NOMO-1 treated with DMSO at 0.1 percent for 48 hours (cell line): ENCODE measurements around the gene GNB1L.

Experiments
- DNase-seq: peaks from one replicate; lab custom pipeline; 2025; ENCODE audit not compliant: unreplicated experiment; lab: John Stamatoyannopoulos, UW

Gene GNB1L

DNA sequence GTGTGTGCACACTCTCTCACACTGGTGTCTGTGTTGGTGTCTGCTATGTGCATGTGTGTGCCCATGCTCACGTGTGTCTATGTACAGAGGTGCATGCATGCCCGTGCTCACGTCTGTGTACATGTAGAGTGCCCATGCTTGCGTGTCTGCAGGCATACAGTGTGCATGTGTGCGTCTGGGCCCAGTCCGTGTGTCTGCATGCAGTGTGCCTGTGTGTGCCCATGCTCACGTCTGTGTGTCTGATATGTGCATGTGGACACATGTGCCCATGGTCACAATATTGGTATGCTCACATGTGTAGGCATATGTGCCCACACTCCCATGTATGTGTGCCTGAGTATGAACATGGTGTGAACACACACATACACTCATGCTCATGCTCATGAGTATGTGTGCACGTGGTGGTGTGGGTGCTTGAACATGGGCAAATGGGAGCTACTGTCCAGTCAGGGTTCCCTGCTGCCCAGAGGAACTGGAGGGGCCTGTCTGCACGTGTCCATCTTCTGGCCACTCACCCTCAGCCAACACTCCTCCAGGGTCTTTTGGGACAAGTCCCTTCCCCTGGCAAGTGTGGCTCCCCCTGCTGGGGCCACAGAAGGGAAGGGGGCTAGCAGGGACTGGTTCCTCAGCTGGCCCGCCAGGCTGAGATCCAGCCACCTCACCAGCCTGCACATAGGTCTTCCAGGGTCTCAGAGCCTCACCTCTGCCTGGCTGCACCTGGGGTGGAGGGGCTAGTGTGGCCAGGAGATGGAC lies 101.4 kb downstream of the GNB1L start:
- DNase-seq = no peak

DNA sequence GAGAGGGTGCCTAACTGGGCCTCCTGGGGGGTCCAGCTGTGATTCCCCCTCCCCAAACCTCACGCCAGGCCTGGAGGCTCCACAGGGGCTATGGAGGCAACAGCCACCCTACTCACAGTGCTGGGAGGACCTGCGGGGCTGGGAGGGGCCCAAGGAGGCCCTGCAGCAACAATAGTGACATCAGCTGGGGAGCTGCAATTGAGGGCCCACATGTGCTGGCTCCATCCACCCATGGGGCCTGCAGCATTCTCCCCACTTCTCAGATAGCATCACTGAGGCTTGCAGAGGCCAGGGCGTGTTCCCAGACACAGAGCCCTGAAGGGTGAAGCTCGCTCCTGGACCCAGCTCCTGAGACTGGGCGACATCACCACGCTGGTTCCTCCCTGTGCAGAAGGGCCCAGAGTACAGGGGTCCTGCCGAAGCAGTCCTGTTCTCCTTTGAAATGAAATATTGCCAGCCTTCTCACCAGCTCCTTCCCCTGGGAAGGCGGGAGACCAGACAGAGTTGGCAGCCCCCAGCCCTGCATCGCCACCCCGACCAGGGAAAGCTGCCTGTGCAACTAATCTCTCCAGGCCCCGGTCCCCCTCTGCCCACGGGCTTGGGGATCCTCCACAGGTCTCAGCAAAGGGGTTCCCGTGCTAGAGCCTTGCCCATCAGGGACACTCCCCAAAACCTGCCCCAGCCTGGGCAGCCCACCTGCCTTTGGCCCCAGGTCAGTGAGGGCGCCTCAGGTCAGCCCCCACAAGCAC lies 103.0 kb downstream of the GNB1L start:
- DNase-seq = no peak

DNA sequence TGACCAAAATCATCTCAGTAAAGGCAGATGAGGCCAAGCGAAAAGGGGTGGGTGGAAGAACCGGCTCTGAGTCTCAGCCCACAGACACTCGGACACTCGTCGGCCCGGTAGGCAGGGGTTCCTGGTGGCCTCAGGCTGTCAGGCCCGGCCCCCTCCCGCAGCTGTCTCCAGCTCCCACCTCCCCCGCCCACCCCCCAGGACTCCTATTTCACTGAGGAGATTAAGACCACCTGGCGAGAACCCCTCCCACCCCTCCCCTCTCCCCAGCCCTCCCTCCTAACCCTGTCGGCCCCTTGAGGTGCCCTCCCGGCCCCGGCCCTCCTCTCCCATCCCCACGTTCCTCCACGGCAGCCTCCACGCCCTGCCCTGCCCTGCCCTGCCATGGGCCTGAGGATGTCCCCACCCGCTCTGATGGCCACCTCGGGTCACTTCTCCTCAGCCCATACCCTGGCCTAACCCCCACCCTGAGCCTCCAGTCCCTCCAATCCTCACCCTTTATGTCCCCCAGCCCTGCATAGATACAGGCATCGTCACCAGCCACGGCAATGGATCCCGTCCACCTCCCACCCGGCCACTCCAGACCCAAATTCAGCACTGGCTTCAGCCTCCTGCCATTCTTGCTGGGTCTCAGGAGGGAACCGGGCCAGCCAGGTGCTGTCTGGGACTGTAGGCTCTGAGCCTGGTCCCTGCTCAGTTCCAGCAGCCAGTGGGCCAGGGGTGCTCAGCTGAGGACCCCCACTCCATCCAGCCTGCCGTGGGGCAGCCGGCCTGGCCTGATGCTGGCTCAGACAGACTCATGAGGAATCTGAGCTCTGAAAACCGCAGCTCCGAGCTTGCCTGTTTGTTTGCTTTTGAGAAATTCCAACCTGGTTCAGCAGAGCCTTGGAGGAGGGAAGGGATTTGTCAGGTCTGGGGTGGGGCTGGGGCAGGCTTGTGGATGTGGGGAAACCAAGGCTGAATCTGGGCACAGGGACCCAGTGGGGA lies 103.9 kb downstream of the GNB1L start:
- no peak for DNase-seq

DNA sequence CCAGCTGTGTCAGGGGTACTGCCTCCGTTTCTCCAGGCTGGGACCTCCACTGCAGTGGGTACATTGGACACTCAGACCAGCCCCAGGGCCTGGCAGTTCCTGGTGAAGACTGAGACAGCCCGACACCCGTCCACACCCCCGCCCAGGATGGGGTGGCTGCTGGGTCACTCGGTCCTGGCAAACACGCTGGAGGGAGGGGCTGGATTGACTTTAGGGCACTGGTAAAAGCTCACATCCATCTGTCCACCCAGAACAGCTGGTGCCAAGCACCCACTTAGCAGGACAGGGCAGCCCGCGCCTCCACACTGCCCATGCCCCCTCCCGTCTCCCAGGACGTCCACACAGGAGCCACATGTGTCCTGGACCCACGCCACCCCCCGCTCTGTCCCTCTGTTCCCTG lies 104.8 kb downstream of the GNB1L start:
- DNase-seq = no peak

DNA sequence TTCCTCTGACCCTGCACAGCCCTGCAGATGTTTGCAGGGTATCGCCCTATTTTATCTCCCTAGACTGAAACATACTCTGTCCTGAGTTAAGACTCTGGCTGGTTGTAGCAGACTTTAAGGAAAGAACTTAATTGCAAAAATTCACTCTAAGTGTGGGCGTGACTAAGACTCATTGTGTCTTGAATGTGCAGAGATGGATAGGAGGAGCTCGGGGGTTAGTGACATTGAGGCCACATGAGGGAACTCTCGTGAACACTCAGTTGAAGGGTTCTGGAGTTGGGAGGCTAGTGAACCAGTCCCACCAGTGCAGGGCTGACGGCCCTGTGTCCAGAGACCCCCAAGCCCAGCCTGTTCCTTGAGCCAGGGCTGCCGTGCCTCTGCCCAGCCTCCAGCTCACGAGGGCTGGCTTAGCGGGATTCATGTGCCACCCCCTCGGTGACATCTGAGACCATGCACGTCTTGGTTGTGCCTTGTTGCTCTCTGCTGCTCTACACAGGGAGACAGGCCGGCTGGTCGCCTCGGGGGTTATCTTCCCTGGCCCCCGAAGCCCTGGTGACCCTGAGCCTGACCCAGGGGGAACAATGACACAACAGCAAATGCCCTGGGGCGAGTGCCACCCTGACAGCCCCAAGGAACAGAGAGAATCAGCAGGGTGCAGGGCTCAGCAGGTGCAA lies 105.5 kb downstream of the GNB1L start:
- DNase-seq = no peak

DNA sequence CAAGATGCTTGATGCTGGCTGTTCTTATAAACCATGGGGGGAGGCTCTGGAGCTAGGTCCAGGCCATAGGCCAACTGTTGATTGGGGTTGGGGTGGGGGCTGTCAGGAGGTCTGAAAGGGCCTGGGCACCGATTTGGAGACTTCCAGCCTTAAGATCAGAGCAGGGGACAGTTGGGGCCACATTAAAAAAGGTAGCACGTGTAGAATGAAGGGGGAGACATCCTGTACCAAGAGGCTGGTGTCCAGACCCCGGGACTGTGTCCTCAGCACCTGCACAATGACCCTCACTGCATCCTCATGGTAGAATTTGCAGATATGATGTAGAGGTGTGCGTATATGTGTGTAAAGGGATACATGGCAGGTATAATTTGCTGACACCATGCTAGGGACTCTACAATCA lies 106.5 kb downstream of the GNB1L start:
- no peak for DNase-seq

DNA sequence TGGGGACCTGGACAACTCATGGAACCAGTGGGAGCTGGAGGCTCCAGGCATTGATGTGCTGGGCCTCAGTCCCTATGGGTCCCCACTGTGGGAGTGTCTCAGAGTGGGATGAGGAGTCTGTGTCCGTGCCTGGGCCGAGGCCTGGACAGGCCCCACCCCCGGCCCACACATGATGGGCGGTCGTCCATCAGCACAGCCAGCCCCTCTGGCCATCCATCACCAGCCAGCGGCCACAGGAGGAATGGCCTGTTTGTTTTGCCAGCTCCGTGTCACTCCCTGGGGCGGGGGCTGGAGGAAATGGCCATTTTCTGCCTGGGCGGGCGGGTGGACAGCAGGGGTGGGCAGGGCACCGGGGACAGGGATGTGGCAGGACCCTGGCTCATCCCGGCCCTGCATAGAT lies 107.1 kb downstream of the GNB1L start:
- DNase-seq = no peak

DNA sequence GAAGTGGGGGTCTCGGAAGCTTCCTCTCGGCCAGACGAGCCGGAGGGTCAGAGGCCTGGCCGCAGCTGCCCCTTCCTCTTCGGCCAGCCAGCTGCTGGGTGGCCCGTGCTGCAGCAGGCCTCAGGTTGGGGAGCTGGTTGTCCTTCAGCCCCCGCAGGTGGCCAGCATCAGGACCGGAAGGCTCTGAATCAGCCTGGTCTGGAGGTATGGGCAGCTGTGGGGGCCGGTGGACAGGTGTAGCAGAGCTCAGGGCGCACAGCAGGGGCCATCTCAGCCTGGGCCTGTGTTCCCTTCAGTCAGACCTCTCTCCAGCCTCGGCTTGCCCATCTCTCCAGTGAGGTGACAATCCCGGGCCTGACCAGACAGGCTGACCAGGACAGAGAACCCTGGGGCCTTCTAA lies 107.9 kb downstream of the GNB1L start:
- DNase-seq = no peak

DNA sequence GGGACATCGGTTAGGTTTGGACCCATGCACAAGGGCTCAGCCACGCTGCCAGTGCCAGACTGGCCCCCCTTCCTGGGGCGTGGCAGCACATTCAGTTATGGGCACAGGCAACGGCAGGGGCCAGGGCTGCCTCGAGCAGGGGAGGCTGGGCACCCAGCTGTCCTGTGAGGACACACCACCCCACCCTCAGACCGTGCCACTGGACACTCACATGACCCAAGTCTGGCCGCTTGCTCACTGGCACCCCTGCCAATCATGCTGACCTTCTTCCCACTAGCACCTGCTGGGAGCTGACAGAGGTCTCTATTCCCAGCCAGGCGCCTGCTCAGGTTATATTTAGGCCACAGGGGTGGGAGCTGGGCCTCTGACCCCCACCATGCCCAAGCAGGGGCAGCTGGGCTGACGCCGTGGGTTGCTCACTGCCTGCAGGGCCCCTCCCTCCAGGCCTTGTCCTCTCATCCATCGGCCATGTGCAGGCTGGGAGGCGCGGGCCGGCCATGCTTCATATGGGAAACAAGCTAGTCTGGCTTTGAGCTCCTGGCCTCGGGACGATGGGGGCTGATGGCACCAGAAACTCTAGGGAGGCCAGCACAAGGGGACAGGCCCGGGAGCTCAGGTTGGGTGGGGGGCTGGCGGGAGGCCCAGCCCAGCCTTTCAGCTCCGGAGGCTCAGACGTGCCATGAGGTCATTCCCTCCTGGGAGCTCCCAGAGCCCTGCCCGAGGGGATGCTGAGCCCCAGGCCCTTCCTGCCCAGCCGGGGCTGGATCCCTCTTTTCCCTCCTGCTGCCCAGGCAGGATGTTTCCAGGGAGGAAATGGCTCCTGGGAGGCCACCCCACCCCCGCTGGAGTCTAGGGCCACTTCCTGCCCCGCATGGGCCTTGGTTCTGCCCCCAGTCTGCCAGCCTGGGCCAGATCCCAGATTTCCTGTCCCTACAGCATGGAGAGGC lies 109.2 kb downstream of the GNB1L start:
- DNase-seq = no peak

DNA sequence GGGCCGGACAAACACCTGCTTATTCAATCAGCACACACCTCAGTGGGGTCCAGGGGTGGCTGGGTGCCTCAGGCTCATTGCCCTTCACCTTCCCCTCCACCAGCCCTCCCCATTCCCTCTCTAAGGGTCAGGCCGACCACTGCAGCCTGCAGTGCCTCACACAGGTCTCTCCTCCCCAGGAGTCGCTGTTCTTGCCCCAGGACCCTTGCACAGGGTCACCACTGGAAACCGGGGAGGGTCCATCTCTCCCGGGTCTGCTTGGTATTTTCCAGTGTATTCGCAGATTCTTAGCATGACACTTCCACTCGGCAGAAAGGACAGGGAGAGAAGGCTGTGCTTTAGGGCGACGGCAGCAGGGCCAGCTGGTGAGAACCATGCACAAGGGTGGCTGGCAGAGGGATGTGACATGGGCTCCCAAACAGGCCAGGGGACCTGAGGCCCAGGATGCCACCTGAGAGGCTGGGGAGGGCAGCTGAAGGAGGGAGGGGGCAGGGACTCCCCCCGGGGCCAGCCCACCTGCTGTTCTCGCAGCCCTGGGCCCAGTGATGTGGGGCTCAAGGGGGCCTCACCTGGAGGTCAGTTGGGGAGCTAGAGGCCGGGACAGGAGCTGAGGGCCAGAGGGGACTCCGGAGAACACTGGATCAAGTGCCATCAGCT lies 110.2 kb downstream of the GNB1L start:
- no peak for DNase-seq

DNA sequence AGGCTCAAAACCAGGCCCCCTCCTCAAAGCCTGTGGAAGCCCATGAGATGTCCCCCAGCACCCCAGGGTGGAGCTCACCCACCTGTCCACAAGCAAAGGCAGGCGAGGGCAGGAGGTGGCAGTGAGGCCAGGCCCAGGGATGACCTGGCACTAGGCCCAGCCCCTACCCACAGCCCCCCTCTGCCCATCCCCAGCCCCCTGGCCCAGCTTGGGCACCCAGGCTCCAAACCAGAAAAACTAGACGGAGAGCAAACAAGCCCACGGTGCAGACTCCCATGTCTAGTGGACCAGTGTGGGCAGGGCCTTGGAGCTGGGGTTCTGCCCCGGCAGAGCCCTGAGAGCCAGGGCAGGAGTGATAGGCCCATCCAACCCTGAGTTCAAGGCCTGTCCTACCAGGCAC lies 111.0 kb downstream of the GNB1L start:
- DNase-seq = no peak

DNA sequence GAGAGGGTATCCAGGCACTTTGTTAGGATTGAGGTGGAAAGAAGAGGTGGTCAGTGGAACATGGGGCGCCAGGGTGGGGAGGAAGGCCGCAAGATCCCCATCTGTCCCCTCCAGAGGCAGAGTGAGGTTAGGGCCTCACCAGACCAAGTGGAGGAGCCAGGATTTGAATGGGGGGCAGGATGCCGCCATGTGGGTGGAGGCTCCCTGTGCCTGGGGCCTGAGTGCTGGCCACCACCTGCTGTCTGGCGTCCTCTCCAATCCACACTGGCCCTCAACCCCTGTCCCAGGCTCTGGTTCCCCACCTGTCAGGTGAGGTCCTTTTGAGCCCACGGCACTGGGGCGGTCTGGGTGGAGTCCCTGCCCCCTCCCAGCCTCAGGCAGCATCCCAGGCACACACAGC lies 111.6 kb downstream of the GNB1L start:
- no peak for DNase-seq

DNA sequence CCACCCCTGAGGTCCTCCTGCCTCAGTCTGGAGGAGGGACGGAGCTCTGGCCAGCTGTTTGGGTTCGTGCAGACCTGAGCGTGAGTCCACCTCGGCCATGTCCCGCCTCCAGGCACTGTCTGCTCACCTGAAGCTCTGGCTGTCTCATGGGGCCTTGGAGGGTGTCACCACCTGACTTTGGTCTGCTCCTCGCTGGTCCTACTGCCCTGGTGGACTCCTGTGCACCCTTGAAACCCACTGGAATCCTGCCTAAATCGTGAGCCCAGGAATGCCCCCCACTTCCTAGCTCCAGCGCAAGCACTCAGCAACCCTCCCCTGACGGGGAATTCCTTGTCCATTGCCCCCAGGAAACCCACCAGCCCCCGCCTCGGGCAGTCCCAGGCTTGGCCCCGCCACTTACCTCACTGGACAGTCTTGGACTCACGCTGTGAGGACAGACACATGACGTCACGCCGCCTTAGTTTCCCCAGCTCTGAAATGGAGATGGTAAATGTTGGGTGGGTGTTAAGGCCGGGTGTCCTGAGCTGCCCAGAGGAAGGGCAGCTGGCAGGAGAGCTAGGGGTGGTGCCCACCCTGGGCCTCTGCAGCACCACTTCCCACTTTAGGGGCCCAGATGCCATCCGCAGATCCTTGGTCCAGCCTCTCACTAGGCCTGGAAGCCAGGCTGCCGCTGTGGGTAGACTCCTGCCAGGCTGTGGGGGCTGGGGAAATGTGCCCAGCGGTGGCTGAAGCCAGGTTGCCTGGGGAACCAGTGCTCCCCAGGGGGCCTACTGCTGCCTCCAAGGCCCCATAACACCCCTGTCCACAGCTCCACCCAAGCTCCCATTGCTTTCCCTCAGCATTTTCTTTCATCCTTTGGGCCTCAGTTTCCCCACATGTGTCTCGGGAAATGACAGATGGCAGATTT lies 112.3 kb downstream of the GNB1L start:
- DNase-seq = no peak

DNA sequence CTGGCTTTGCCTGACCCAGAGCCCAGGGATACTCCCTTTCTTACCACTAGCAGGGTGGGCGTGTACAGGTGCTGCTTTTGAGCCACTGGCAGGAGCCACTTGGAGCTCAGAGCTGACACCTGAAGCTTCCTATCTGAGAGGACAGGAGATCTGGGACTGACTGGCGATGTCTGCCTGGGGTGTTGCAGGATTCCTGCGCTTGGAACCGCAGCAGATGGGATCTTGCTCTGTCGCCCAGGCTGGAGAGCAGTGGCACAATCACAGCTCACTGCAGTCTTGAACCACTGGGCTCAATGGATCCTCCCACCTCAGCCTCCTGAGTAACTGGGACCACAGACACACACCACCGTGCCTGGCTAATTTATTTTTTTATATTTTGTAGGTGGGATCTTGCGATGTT lies 113.6 kb downstream of the GNB1L start:
- no peak for DNase-seq

DNA sequence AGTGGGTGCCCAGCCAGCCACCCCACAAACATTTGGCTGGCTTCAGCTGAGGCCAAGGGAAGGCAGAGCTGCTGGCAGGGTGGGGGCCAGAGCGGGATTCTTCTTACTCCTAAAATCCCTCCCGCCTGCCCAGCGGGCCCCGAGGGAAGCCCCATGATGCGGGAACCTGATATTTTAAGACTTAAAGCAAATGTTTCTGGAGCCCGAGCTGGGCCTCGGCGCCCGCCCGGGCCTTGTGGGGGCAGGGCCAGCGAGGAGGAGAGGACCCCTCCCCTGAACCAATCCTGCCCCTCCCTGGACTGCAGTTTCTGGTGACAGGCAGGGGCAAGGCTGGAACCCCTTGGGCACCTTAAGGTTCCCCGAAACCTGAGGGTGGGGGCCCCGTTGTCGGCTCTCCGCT lies 114.1 kb downstream of the GNB1L start:
- DNase-seq = no peak

DNA sequence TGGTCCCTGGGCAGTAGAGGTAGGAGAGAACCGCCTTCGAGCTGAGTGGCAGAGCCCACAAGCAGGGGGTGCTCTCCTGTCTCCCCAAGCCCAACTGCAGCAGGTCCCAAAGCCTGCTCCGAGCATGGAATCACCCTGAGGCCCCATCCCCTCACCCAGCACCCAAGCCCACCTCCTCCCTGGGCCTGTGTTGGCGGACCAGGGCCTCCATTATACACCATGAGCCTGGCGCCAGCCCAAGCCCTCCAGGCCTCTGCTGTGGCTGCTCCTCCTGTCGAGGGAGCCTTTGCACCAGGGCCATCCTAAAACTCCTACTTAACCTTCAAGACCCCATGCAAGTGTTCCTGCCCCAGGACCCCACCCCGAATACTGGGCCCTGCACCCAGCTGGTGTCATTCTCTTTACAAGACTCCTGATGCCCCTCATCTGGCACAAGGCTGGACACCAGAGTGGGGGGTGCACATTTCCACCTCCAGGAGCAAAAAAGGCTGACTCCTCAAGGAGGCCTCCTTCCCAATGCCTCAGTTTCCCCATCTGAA lies 114.7 kb downstream of the GNB1L start:
- no peak for DNase-seq

DNA sequence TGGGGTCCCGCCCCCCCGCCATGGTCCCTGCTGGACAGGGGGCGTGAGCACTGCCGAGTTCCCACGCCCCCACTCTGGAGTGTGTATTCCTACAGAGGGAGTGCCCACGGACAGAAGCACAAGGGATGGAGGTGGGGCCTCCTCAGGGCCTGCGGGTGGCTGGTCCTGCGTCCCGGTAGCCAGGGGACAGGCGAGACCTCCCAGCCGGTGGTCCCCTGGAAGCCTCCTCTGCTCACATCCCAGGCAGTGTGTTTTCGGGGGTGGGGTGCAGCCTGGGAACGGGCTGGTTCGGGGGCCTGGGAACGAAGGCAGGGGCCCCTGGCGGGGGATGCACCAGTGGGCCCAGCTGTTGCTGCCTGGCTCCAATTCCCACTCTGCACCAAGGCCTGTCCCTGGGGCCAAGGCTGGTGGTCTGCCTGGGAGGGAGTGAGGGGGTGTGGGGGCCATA lies 115.2 kb downstream of the GNB1L start:
- no peak for DNase-seq
